GM10266 (cell line): Measurements from ENCODE around the gene UBE2L3.
"Not testable (repeated sequence)": the region's sequence is repeated elsewhere in the genome, so short reads cannot be mapped to it uniquely, and the experiment has no call there.

Experiments used
- DNase-seq: peaks from one replicate; pipeline ENCODE4 v3.0.0; 2012; ENCODE audit errors: extremely low spot score
- TF ChIP-seq, protein P1 (sequence below): IDR thresholded peaks from 2 replicates; pipeline ENCODE4 v1.5.1; 2012; ENCODE audit warnings: mild to moderate bottlenecking, low read depth; ENCODE audit not compliant: control insufficient read depth, insufficient read depth; ENCODE audit errors: missing control alignments

UBE2L3 gene

DNA sequence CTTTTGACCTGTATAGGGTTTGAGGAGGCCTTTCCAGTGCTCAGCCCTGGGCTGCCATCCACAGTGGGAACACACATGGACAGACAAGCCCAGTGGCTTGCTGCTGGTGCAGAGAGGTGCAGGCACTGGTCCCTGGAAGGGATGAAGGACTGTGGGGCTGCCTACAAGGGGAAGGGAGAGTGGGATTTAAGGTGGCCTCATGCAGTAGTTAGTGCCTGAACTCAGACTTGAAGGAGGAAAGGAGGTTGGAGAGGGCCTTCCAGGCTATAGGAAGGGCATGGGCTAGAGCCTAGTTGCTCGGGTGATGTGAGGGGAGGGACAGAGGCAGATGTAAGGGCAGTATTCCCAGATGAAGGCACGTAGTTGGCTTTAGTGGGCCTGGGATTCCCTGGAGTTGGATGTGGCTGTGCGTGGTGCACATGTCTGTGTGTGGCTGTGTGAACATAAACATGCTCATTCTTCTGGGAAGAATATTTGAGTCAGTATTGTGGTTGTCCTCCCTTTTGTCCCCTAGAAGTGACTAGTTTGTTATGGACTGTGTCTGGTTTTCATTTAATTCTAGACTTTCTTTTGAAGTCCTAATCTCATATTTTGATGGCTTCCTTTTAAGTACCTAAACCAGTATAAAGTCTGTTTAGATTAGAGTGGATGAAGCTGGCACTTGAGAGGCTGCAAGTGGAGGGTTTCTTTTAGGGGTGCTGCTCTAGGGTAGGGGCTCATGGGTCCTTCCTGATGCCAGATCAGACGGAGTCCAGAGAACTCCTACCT, 43.9 kb downstream of the UBE2L3 start:
- TF ChIP-seq, protein P1, sequence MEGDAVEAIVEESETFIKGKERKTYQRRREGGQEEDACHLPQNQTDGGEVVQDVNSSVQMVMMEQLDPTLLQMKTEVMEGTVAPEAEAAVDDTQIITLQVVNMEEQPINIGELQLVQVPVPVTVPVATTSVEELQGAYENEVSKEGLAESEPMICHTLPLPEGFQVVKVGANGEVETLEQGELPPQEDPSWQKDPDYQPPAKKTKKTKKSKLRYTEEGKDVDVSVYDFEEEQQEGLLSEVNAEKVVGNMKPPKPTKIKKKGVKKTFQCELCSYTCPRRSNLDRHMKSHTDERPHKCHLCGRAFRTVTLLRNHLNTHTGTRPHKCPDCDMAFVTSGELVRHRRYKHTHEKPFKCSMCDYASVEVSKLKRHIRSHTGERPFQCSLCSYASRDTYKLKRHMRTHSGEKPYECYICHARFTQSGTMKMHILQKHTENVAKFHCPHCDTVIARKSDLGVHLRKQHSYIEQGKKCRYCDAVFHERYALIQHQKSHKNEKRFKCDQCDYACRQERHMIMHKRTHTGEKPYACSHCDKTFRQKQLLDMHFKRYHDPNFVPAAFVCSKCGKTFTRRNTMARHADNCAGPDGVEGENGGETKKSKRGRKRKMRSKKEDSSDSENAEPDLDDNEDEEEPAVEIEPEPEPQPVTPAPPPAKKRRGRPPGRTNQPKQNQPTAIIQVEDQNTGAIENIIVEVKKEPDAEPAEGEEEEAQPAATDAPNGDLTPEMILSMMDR = no peak
- no peak for DNase-seq

DNA sequence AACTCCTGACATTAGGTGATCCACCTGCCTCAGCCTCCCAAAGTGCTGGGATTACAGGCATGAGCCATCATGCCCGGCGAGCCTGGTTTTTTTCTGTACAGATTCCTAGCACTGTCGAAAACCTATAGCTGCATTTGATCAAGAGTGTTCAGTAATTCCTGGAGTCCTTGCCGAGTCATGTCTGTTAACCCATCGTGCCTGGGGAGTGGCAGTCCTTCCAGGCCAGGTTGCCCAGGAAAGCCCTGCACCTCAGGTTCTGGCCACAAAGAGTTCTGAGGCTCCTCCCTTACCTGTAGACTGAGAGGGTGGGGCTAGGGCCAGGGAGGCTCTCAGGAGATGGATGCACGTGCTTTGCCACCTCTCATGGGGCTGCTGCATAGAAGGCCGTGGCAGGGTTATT, 45.3 kb downstream of the UBE2L3 start:
- TF ChIP-seq, protein P1 = no peak
- no peak for DNase-seq

DNA sequence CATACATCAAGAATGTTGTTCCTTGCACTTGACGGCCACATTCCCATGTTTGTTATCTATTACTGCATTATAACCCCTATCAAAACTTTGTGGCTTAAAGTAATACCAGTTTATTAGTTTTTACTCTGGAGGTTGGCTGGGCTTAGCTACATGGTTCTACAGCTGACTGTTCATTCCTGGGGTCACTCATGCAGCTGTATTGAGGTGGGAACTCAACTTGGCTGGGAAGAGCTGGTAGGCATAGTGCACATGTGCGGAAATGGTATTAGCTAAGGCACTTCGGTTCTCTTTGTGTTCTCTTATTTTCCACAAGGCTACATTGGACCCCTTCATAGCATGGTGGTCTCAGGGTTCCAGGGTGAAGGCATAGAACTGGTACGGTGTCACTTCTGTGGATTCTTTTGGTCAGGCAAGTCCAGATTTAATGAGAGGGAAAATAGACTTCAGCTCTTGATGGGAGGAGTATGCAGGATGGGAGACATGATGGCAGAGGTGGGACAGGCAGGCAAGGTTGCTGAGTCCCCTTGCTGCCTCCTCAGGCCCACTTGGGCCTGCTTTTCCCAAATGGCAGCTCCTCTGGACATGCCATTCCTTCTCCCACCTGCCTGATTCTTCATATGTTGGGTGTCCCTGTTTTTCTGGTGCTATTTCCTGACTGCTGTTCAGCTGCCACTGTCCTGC, 46.2 kb downstream of the UBE2L3 start:
- TF ChIP-seq, protein P1 = no peak
- no peak for DNase-seq

DNA sequence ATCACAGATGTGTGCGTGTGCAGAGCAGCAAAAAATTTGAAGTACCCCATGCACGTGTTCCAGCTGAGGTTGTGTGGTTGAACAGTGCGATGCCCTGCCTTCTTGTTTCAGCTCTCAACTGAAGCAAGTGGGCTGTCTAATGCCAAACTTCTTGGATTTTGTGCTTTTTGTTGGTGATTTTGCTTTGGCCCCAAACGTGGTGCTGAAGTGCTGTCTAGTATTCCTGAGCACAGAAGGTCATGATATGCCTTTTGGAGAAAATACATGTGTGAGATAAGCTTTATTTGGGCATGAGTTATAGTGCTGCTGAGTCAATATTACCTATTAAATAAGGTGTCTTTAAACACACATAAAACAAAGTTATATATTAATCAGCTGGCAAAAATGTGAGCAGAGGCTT, 48.2 kb downstream of the UBE2L3 start:
- DNase-seq = no peak
- TF ChIP-seq, protein P1 = no peak

DNA sequence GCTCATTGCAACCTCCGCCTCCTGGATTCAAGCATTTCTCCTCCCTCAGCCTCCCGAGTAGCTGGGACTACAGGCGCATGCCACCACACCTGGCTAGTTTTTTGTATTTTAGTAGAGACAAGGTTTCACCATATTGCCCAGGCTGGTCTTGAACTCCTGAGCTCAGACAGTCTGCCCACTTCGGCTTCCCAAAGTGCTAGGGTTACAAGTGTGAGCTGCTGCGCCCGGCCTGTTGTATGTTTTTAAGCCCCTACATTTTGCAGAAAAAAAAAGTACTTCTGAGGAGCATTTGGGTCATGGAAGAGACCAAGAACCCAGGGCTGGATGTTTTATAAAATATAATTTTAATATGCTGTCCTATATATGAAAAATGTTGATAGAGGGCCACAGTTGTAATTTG, 49.8 kb downstream of the UBE2L3 start:
- not testable (repeated sequence) for DNase-seq

DNA sequence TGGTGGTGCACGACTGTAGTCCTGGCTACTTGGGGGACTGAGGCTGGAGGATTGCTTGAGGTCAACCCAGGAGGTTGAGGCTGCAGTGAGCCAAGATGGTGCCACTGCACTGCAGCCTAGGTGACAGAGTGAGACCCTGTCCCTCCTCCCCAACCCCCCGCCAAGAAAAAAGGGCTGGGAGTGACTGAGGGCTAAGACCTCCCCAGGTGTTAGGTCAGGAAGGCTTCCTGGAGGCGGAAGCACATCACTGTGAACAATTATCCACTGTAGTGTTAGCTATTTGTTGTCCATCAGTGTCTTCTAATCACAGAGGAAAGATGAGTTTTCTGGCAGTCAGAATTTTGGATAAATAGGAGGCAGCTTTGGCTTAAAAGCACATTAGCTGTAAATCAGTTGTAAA, 53.5 kb downstream of the UBE2L3 start:
- TF ChIP-seq, protein P1 = no peak
- DNase-seq = no peak

DNA sequence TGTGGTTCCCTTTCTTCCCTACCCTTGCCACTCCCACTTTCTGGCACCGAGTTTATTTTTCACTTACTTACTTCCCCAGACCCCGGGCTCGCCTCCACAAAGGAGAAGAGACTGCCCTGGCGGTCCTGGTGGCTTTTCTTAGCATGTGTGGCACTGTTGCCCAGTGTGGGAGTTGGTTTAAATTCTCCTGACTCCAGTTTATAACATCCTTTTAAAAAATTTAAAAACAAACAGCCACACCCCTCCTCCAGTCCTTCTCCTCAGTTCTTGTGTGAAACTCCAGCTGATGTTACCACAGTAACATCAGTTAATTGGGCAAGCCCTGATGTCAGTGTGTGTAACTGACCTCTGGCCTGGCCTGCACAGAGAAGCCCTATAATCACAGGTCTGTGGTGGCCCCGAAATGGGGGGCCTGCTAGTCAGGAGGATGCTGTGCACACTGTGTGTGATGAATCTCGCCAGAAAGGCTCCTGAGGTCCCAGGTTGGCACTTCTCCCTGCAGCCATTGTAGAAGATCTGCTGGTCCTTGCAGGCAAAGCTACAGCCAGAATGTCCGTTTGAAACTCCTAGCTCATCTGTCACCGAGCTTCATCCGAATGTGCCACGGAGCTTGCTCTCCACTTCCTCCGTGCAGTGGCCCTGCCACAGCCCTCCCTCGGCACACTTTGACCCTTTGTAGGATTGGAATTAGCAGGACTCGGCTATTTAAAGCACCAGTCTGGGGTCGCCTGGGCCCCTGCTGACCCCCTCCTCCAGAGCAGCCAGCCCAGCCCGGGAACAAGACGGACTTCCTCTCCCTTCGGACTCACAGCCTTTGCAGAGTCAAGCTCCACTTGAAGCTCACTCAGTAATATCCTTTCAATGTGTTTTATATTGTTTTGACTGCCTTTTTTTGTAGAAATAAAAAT, 54.8 kb downstream of the UBE2L3 start:
- TF ChIP-seq, protein P1 = no peak
- no peak for DNase-seq
